SK-N-SH (cell line): Measurements from ENCODE around the gene SLC13A3.

ENCODE experiments used
- CHD2 ChIP-seq: fragments of 150-350 bp; IDR thresholded peaks from 2 replicates; pipeline ENCODE4 v1.6.1; 2018; ENCODE audit warnings: low read length; ENCODE audit not compliant: partially characterized antibody
- CTCF ChIP-seq: fragments of 200-600 bp; sonication (generic); IDR thresholded peaks from 2 replicates; pipeline ENCODE4 v1.6.1; 2017; ENCODE audit warnings: antibody characterized with exemption, mild to moderate bottlenecking, moderate library complexity
- EZH2phosphoT487 ChIP-seq: fragments of 200-600 bp; sonication (generic); IDR thresholded peaks from 2 replicates; pipeline ENCODE4 v1.6.1; 2017; ENCODE audit warnings: low read depth, mixed run types, mild to moderate bottlenecking, antibody characterized with exemption, moderate library complexity, borderline replicate concordance
- GABPA ChIP-seq: IDR thresholded peaks from 2 replicates; pipeline ENCODE4 v1.4.0; 2012; ENCODE audit warnings: low read depth, mild to moderate bottlenecking
- IRF3 ChIP-seq: fragments of 150-350 bp; IDR thresholded peaks from 2 replicates; pipeline ENCODE4 v1.6.1; 2016; ENCODE audit warnings: mild to moderate bottlenecking, low read depth, low read length
- POLR2AphosphoS5 ChIP-seq: IDR thresholded peaks from 2 replicates; pipeline ENCODE4 v1.6.1; 2012; ENCODE audit warnings: low read depth, low read length
- REST ChIP-seq: IDR thresholded peaks from 2 replicates; pipeline ENCODE4 v1.6.1; 2012; ENCODE audit warnings: mild to moderate bottlenecking, low read depth, low read length, moderate library complexity
- RXRA ChIP-seq: IDR thresholded peaks from 2 replicates; pipeline ENCODE4 v1.4.0; 2012; ENCODE audit warnings: low read depth, mild to moderate bottlenecking, borderline replicate concordance
- SMC3 ChIP-seq: IDR thresholded peaks from 2 replicates; pipeline ENCODE4 v1.6.1; 2012; ENCODE audit warnings: low read depth, low read length, improper control_type of control experiment
- TAF1 ChIP-seq: IDR thresholded peaks from 2 replicates; pipeline ENCODE4 v1.6.1; 2012; ENCODE audit warnings: low read depth, mild to moderate bottlenecking, low read length, moderate library complexity, borderline replicate concordance
- TCF12 ChIP-seq: IDR thresholded peaks from 2 replicates; pipeline ENCODE4 v1.4.0; 2012
- USF1 ChIP-seq: IDR thresholded peaks from 2 replicates; pipeline ENCODE4 v1.4.0; 2012; ENCODE audit warnings: low read depth, borderline replicate concordance
- TF ChIP-seq, protein P1 (sequence below): IDR thresholded peaks from 2 replicates; pipeline ENCODE4 v1.4.0; 2012; ENCODE audit warnings: low read depth, borderline replicate concordance

- TF ChIP-seq CTCF (no peak), RXRA (no peak), EZH2phosphoT487 (no peak), USF1 (no peak), SMC3 (no peak), IRF3 (no peak), REST (no peak), GABPA (no peak), TAF1 (no peak), TCF12 (no peak), POLR2AphosphoS5 (no peak), CHD2 (no peak)
- TF ChIP-seq, protein P1, sequence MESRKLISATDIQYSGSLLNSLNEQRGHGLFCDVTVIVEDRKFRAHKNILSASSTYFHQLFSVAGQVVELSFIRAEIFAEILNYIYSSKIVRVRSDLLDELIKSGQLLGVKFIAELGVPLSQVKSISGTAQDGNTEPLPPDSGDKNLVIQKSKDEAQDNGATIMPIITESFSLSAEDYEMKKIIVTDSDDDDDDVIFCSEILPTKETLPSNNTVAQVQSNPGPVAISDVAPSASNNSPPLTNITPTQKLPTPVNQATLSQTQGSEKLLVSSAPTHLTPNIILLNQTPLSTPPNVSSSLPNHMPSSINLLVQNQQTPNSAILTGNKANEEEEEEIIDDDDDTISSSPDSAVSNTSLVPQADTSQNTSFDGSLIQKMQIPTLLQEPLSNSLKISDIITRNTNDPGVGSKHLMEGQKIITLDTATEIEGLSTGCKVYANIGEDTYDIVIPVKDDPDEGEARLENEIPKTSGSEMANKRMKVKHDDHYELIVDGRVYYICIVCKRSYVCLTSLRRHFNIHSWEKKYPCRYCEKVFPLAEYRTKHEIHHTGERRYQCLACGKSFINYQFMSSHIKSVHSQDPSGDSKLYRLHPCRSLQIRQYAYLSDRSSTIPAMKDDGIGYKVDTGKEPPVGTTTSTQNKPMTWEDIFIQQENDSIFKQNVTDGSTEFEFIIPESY = no peak
These were observed 67.6 kb downstream of the SLC13A3 start for GRCh38 chr20:46583411-46584214.
